ENCODE results near the gene ANKRD37.

The ANKRD37 gene

GRCh38 chr4:185371702-185372101 lies 24.9 kb upstream of the ANKRD37 start:
- Histone ChIP-seq H3K36me3 (ENCODE audit: insufficient read depth, low read length) (no peaks in the 10 kb centered on the region), H2AFZ (ENCODE audit: low read length) (no peak overlapping the region), H3K9me2 (replicated peaks; ENCODE audit: low read depth, low read length) (no peaks in the 10 kb centered on the region)

GRCh38 chr4:185374027-185374426 lies 22.6 kb upstream of the ANKRD37 start:
- Histone ChIP-seq H3K4me3 (ENCODE audit: low read length, poor library complexity, severe bottlenecking) (no peak overlapping the region), H3K79me2 (ENCODE audit: insufficient read depth, low read length) (no peaks in the 10 kb centered on the region), H4K20me1 (ENCODE audit: insufficient read depth, low read length, poor library complexity, severe bottlenecking) (no peaks in the 10 kb centered on the region), H3K36me3 (ENCODE audit: insufficient read depth, low read length) (no peaks in the 10 kb centered on the region), H3K4me1 (ENCODE audit: insufficient read depth, low read length, poor library complexity, severe bottlenecking) (no peaks in the 10 kb centered on the region), H3K9ac (ENCODE audit: low read depth, low read length, poor library complexity, severe bottlenecking) (no peak overlapping the region), H3K9me3 (ENCODE audit: insufficient read depth, low read depth, low read length) (no peaks in the 10 kb centered on the region), H3K4me2 (ENCODE audit: low read depth, low read length, poor library complexity, severe bottlenecking) (no peak overlapping the region), H3F3A (ENCODE audit: low read depth) (no peaks in the 10 kb centered on the region), H2AFZ (ENCODE audit: low read length) (no peak overlapping the region), H3K27me3 (ENCODE audit: insufficient read depth, low read length, poor library complexity, severe bottlenecking) (no peaks in the 10 kb centered on the region), H3K9me2 (replicated peaks; ENCODE audit: low read depth, low read length) (no peaks in the 10 kb centered on the region)
- TF ChIP-seq EZH2phosphoT487 (IDR thresholded peaks at IDR 0.05; ENCODE audit: borderline replicate concordance) (no peak), CTCF (conservative IDR thresholded peaks at IDR 0.05; ENCODE audit: low read length) (no peak)

More at GRCh38 chr4:185371702-185372101, 24.9 kb upstream of the ANKRD37 start:
- H3F3A ChIP-seq (ENCODE audit: low read depth) = no peaks in the 10 kb centered on the region
- no peak overlapping the region for H3K9ac ChIP-seq (ENCODE audit: low read depth, low read length, poor library complexity, severe bottlenecking)
- TF ChIP-seq CTCF (conservative IDR thresholded peaks at IDR 0.05; ENCODE audit: low read length) (no peak), EZH2phosphoT487 (IDR thresholded peaks at IDR 0.05; ENCODE audit: borderline replicate concordance) (no peak)
- no peaks in the 10 kb centered on the region for H4K20me1 ChIP-seq (ENCODE audit: insufficient read depth, low read length, poor library complexity, severe bottlenecking)
- H3K4me2 ChIP-seq (ENCODE audit: low read depth, low read length, poor library complexity, severe bottlenecking) = no peak overlapping the region
- no peaks in the 10 kb centered on the region for H3K4me1 ChIP-seq (ENCODE audit: insufficient read depth, low read length, poor library complexity, severe bottlenecking)
- no peaks in the 10 kb centered on the region for H3K27me3 ChIP-seq (ENCODE audit: insufficient read depth, low read length, poor library complexity, severe bottlenecking)
- no peaks in the 10 kb centered on the region for H3K79me2 ChIP-seq (ENCODE audit: insufficient read depth, low read length)
- H3K9me3 ChIP-seq (ENCODE audit: insufficient read depth, low read depth, low read length) = no peaks in the 10 kb centered on the region
- H3K4me3 ChIP-seq (ENCODE audit: low read length, poor library complexity, severe bottlenecking) = no peak overlapping the region

GRCh38 chr4:185374573-185374972 lies 22.1 kb upstream of the ANKRD37 start:
- Histone ChIP-seq H3K9me2 (replicated peaks; ENCODE audit: low read depth, low read length) (no peaks in the 10 kb centered on the region), H3F3A (ENCODE audit: low read depth) (no peaks in the 10 kb centered on the region), H3K9ac (ENCODE audit: low read depth, low read length, poor library complexity, severe bottlenecking) (no peak overlapping the region), H3K4me1 (ENCODE audit: insufficient read depth, low read length, poor library complexity, severe bottlenecking) (no peaks in the 10 kb centered on the region), H2AFZ (ENCODE audit: low read length) (no peak overlapping the region), H3K79me2 (ENCODE audit: insufficient read depth, low read length) (no peaks in the 10 kb centered on the region), H4K20me1 (ENCODE audit: insufficient read depth, low read length, poor library complexity, severe bottlenecking) (no peaks in the 10 kb centered on the region), H3K4me3 (ENCODE audit: low read length, poor library complexity, severe bottlenecking) (no peak overlapping the region), H3K36me3 (ENCODE audit: insufficient read depth, low read length) (no peaks in the 10 kb centered on the region), H3K27me3 (ENCODE audit: insufficient read depth, low read length, poor library complexity, severe bottlenecking) (peaks cover 2% of the 10 kb centered on the region), H3K9me3 (ENCODE audit: insufficient read depth, low read depth, low read length) (no peaks in the 10 kb centered on the region), H3K4me2 (ENCODE audit: low read depth, low read length, poor library complexity, severe bottlenecking) (no peak overlapping the region)
- TF ChIP-seq EZH2phosphoT487 (IDR thresholded peaks at IDR 0.05; ENCODE audit: borderline replicate concordance) (no peak), CTCF (conservative IDR thresholded peaks at IDR 0.05; ENCODE audit: low read length) (no peak)

Data from Loucy (cell line).